ENCODE data around the gene C16orf78.

DNA sequence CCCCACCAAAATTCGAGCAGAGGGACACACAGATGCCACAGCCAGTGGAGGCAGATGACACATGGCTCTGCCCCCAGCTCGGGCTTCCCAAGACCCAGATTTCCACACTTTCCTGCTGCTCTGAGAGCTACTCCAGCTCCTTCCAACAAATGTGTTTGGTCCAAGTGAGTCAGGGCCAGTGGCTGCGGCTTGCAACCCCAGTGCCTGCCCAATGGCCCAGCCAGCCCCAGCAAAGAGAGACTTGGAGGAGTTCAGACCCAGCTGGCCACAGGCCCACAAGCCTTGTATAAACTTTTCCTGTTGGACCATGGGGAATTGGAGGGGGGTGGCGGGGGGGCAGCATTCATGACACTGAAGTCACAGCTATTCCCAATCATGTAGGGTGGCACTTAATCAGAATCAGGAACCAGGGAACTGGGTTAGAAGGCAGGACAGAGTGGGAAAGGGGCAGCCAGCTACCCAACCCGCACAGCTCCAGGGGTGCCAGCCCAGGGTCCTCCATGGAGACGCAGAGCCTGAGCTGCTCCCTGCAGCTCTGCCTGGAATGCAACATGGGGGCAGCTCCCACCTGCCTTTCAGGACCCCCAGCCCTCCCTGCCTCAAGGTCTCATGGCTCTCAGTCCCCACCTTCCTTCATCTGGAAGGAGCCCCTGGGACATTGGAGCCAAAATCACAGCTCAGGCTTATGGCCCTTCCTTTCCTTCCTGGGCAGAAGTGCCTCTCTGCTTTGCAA, 17.5 kb upstream of the C16orf78 start:
- TF ChIP-seq, protein P1, sequence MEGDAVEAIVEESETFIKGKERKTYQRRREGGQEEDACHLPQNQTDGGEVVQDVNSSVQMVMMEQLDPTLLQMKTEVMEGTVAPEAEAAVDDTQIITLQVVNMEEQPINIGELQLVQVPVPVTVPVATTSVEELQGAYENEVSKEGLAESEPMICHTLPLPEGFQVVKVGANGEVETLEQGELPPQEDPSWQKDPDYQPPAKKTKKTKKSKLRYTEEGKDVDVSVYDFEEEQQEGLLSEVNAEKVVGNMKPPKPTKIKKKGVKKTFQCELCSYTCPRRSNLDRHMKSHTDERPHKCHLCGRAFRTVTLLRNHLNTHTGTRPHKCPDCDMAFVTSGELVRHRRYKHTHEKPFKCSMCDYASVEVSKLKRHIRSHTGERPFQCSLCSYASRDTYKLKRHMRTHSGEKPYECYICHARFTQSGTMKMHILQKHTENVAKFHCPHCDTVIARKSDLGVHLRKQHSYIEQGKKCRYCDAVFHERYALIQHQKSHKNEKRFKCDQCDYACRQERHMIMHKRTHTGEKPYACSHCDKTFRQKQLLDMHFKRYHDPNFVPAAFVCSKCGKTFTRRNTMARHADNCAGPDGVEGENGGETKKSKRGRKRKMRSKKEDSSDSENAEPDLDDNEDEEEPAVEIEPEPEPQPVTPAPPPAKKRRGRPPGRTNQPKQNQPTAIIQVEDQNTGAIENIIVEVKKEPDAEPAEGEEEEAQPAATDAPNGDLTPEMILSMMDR (IDR thresholded peaks at IDR 0.05; ENCODE audit: insufficient read depth, low read depth, low read length), result no peak
- TF ChIP-seq EZH2 (IDR thresholded peaks at IDR 0.05; ENCODE audit: insufficient read depth, low read length), result no peak
